Lower leg skin (tissue), 4 donors: ENCODE measurements around the gene ABCA13. TPM values are rescaled to one million over a fixed set of nuclear protein-coding genes. Genes with fewer than 3 reads are reported as not detected.

ENCODE experiments used
- DNase-seq, 2 donors: peaks; one replicate each; pipeline ENCODE4 v3.0.0-alpha.2; 2019; ENCODE audit warnings: low spot score in 2 of 2
- H3K4me3 ChIP-seq: fragments of 200-600 bp; sonication (generic); 2 replicates; pipeline ENCODE4 v1.5.1; 2017; ENCODE audit warnings: mild to moderate bottlenecking, low read depth; ENCODE audit not compliant: poor library complexity, severe bottlenecking
- CTCF ChIP-seq, 3 donors: fragments of 450-650 bp; IDR thresholded peaks; one replicate each; pipeline ENCODE4 v1.5.1; 2016; ENCODE audit warnings: antibody characterized with exemption in 3 of 3, mild to moderate bottlenecking in 3 of 3, moderate library complexity in 2 of 3
- POLR2A ChIP-seq, 2 donors: fragments of 450-650 bp; IDR thresholded peaks; one replicate each; pipeline ENCODE4 v1.6.1; 2016 to 2017; ENCODE audit warnings: antibody characterized with exemption in 2 of 2, mild to moderate bottlenecking in 1 of 2, moderate library complexity in 1 of 2
- WGBS, 2 donors: methylation state at CpG; one replicate each; pipeline ENCODE4 v1.1.5; 2018; 5-methylcytosine and 5-hydroxymethylcytosine counted together
- intact Hi-C: fragments of 100-400 bp; cut with DNase I; formaldehyde crosslinking; loops from one replicate; pipeline ENCODE4 v1.15.0; 2023; ENCODE audit warnings: low total_unique reads
- total RNA-seq, 4 donors: library from RNA; depleted of rRNA; stranded (reverse); fragments of >200 nt; gene quantifications; one replicate each; pipeline ENCODE4 v1.1.0, GENCODE V29; 2016

The ABCA13 gene
- total RNA-seq, 4 donors from 2014 or later: 0.08 to 1.7 (median 0.52) TPM

GRCh38 chr7:48681006-48681405 lies 509.7 kb downstream of the ABCA13 start:
- WGBS, 2 donors: 62 to 64% methylated on average over 2 of the region's 2 CpGs
- no peak for DNase-seq
- TF ChIP-seq POLR2A (IDR thresholded peaks at IDR 0.05) (no peak), CTCF (IDR thresholded peaks at IDR 0.05) (no peak)
- intact Hi-C loops: no loop called here
- H3K4me3 ChIP-seq: no peak overlapping the region

GRCh38 chr7:48691788-48692187 lies 520.5 kb downstream of the ABCA13 start:
- 33 to 39% methylated on average over 1 of the region's 1 CpG for WGBS, 2 donors
- TF ChIP-seq POLR2A (IDR thresholded peaks at IDR 0.05): no peak
- no peak for TF ChIP-seq CTCF (IDR thresholded peaks at IDR 0.05)

More at GRCh38 chr7:48691788-48692187, 520.5 kb downstream of the ABCA13 start:
- intact Hi-C loops: no loop called here
- no peak for DNase-seq
- H3K4me3 ChIP-seq: no peak overlapping the region

Other genes with a start within 250 kb of the ABCA13 start
- gene PKD1L1, start 223.0 kb upstream of the ABCA13 start, total RNA-seq: under 1 TPM; 0.04 to 0.12 (median 0.07) TPM
- 10 to 100 TPM; 13.8 to 74.1 (median 29.3) TPM for gene HUS1, start 191.8 kb upstream of the ABCA13 start, total RNA-seq
- not detected for gene SUN3, start 142.4 kb upstream of the ABCA13 start, total RNA-seq
- under 1 TPM in 1 of 4 donors, not detected in 3; 0.39 TPM for gene C7orf57, start 135.9 kb upstream of the ABCA13 start, total RNA-seq
- 1 to 10 TPM; 3.9 to 9.4 (median 5.9) TPM for gene UPP1, start 82.2 kb upstream of the ABCA13 start, total RNA-seq